HepG2 (cell line): ENCODE data around the gene TAF6. TPM values are rescaled to one million over a fixed set of nuclear protein-coding genes. Genes with fewer than 3 reads are reported as not detected.

ENCODE experiments used
- ARID2 ChIP-seq: sonication (generic); formaldehyde crosslinking; IDR thresholded peaks from 2 replicates; pipeline ENCODE4 v1.8.1; 2022; ENCODE audit warnings: mild to moderate bottlenecking, missing genetic modification reagents, borderline replicate concordance
- CBFB ChIP-seq: sonication (generic); formaldehyde crosslinking; IDR thresholded peaks from 2 replicates; pipeline ENCODE4 v1.4.0; 2020; ENCODE audit warnings: missing genetic modification reagents
- CENPBD1 ChIP-seq: sonication (generic); formaldehyde crosslinking; IDR thresholded peaks from 2 replicates; pipeline ENCODE4 v1.8.0; 2022; ENCODE audit warnings: missing genetic modification reagents, low read depth, mild to moderate bottlenecking, borderline replicate concordance
- E2F2 ChIP-seq: sonication (generic); formaldehyde crosslinking; IDR thresholded peaks from 2 replicates; pipeline ENCODE4 v1.4.0; 2020; ENCODE audit warnings: missing genetic modification reagents, borderline replicate concordance
- E2F5 ChIP-seq: sonication (generic); formaldehyde crosslinking; conservative IDR thresholded peaks from 2 replicates; pipeline ENCODE4 v1.4.0; 2020; ENCODE audit warnings: missing genetic modification reagents
- FOXJ3 ChIP-seq: sonication (generic); formaldehyde crosslinking; IDR thresholded peaks from 2 replicates; pipeline ENCODE4 v1.4.0; 2020; ENCODE audit warnings: missing genetic modification reagents, mild to moderate bottlenecking, borderline replicate concordance
- GTF2F1 ChIP-seq: fragments of 150-350 bp; IDR thresholded peaks from 2 replicates; pipeline ENCODE4 v1.6.1; 2014; ENCODE audit warnings: low read length
- HOXA7 ChIP-seq: sonication (generic); formaldehyde crosslinking; IDR thresholded peaks from 2 replicates; pipeline ENCODE4 v1.8.1; 2022; ENCODE audit warnings: mild to moderate bottlenecking, missing genetic modification reagents, moderate library complexity
- IRF2 ChIP-seq: IDR thresholded peaks from 2 replicates; pipeline ENCODE4 v1.6.1; 2018; ENCODE audit warnings: missing genetic modification reagents, missing compliant biosample characterization
- MBD4 ChIP-seq: IDR thresholded peaks from 2 replicates; pipeline ENCODE4 v1.6.1; 2012; ENCODE audit warnings: low read length, inconsistent platforms, borderline replicate concordance
- NFE2 ChIP-seq: sonication (generic); formaldehyde crosslinking; IDR thresholded peaks from 2 replicates; pipeline ENCODE4 v1.4.0; 2020; ENCODE audit warnings: missing genetic modification reagents
- PCBP1 ChIP-seq: fragments of 200-400 bp; formaldehyde crosslinking; IDR thresholded peaks from 2 replicates; pipeline ENCODE4 v1.6.1; 2017; ENCODE audit warnings: mild to moderate bottlenecking, low read depth, low read length, borderline replicate concordance
- REL ChIP-seq: sonication (generic); formaldehyde crosslinking; conservative IDR thresholded peaks from 2 replicates; pipeline ENCODE4 v1.8.0; 2022; ENCODE audit warnings: mild to moderate bottlenecking, missing genetic modification reagents, moderate library complexity
- SOX5 ChIP-seq: IDR thresholded peaks from 2 replicates; pipeline ENCODE4 v1.6.1; 2016; ENCODE audit warnings: borderline replicate concordance
- THYN1 ChIP-seq: sonication (generic); formaldehyde crosslinking; IDR thresholded peaks from 2 replicates; pipeline ENCODE4 v1.8.1; 2023; ENCODE audit warnings: low read depth, mild to moderate bottlenecking, moderate library complexity, missing genetic modification reagents, borderline replicate concordance
- TP53 ChIP-seq: sonication (generic); formaldehyde crosslinking; conservative IDR thresholded peaks from 2 replicates; pipeline ENCODE4 v1.4.0; 2020; ENCODE audit warnings: missing genetic modification reagents
- ZBTB39 ChIP-seq: sonication (generic); formaldehyde crosslinking; IDR thresholded peaks from 2 replicates; pipeline ENCODE4 v1.5.0; 2020; ENCODE audit warnings: missing genetic modification reagents
- ZFAT ChIP-seq: sonication (generic); formaldehyde crosslinking; conservative IDR thresholded peaks from 2 replicates; pipeline ENCODE4 v1.8.1; 2023; ENCODE audit warnings: missing genetic modification reagents, inconsistent platforms
- ZNF280B ChIP-seq: sonication (generic); formaldehyde crosslinking; IDR thresholded peaks from 2 replicates; pipeline ENCODE4 v1.5.0; 2020; ENCODE audit warnings: missing genetic modification reagents, mild to moderate bottlenecking, borderline replicate concordance
- ZNF468 ChIP-seq: sonication (generic); formaldehyde crosslinking; IDR thresholded peaks from 2 replicates; pipeline ENCODE4 v1.8.0; 2022; ENCODE audit warnings: mild to moderate bottlenecking, moderate library complexity, missing genetic modification reagents
- ZNF510 ChIP-seq: sonication (generic); formaldehyde crosslinking; IDR thresholded peaks from 2 replicates; pipeline ENCODE4 v1.4.0; 2020; ENCODE audit warnings: low read depth, mild to moderate bottlenecking, missing genetic modification reagents
- ZNF597 ChIP-seq: sonication (generic); formaldehyde crosslinking; IDR thresholded peaks from 2 replicates; pipeline ENCODE4 v1.5.0; 2020; ENCODE audit warnings: missing genetic modification reagents
- ZNF747 ChIP-seq: sonication (generic); formaldehyde crosslinking; IDR thresholded peaks from 2 replicates; pipeline ENCODE4 v1.8.1; 2023; ENCODE audit warnings: missing genetic modification reagents, mild to moderate bottlenecking, borderline replicate concordance
- polyA plus RNA-seq, 8 experiments: library from polyadenylated mRNA; depleted of rRNA in 3 of 8; stranded (reverse) in 7 of 8; unstranded in 1 of 8; fragments of >200 nt; fragmentation: Illumina TruSeq in 4 of 8; extraction: Trizol in 4 of 8; gene quantifications; 2 replicates each; pipeline versions ENCODE4 v1.2.1 to v1.2.3, GENCODE V29; 2011 to 2016; ENCODE audit warnings: low read depth in 4 of 8, missing spikeins in 1 of 8, mixed read lengths in 1 of 8; ENCODE audit not compliant: insufficient read depth in 1 of 8
- total RNA-seq, 5 experiments: library from RNA; depleted of rRNA; stranded (reverse); fragments of >200 nt; fragmentation: Illumina TruSeq; extraction: Trizol; gene quantifications; 2 replicates each; pipeline ENCODE4 v1.2.3, GENCODE V29; 2016; ENCODE audit warnings: low read depth in 1 of 5

The TAF6 gene
- total and polyA plus RNA-seq, 2 of the 13 experiments (the other 11 are each of a cell fraction or from before 2014, with no cell fraction given): 12.9 to 18.8 TPM

- TF ChIP-seq CENPBD1 (no peak), HOXA7 (CRISPR knock-in tag) (no peak), THYN1 (CRISPR knock-in tag) (no peak), IRF2 (no peak), ZNF280B (CRISPR knock-in tag) (no peak), ARID2 (CRISPR knock-in tag) (no peak), PCBP1 (no peak), ZFAT (CRISPR knock-in tag) (no peak), SOX5 (CRISPR knock-in tag) (peak; percentile 19; the same call in 1 of the 2 replicates), TP53 (CRISPR knock-in tag) (0 out of 2 replicates have a peak, but pooled peaks have one; percentile 14), ZBTB39 (CRISPR knock-in tag) (no peak), E2F5 (CRISPR knock-in tag) (no peak), CBFB (CRISPR knock-in tag) (no peak), FOXJ3 (peak; percentile 43; the same call in 1 of the 2 replicates), ZNF597 (CRISPR knock-in tag) (no peak), MBD4 (no peak), REL (CRISPR knock-in tag) (no peak), NFE2 (CRISPR knock-in tag) (no peak), ZNF468 (CRISPR knock-in tag) (no peak), E2F2 (CRISPR knock-in tag) (0 out of 2 replicates have a peak, but pooled peaks have one; percentile 28), ZNF510 (CRISPR knock-in tag) (no peak), ZNF747 (no peak), GTF2F1 (no peak)
Measured at GRCh38 chr7:100080907-100081534, 38.1 kb downstream of the TAF6 start (continued).
